ENCODE measurements around the gene RGS1. TPM values are rescaled to one million over a fixed set of nuclear protein-coding genes. Genes with fewer than 3 reads are reported as not detected.

The RGS1 gene
- total and polyA plus RNA-seq, 7 donors, result 34.8 to 153 (median 52.9) TPM

DNA sequence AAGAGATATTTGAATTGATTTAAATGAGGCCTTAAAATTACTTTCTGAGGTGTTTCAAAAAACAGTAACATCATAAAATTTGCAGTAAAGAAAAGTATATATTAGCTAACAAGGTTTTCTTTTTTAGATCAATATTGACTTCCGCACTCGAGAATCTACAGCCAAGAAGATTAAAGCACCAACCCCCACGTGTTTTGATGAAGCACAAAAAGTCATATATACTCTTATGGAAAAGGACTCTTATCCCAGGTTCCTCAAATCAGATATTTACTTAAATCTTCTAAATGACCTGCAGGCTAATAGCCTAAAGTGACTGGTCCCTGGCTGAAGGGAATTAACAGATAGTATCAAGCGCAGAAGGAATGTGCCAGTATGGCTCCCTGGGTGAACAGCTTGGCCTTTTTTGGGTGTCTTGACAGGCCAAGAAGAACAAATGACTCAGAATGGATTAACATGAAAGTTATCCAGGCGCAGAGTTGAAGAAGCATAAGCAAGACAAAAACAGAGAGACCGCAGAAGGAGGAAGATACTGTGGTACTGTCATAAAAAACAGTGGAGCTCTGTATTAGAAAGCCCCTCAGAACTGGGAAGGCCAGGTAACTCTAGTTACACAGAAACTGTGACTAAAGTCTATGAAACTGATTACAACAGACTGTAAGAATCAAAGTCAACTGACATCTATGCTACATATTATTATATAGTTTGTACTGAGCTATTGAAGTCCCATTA, 3.6 kb downstream of the RGS1 start:
- Histone ChIP-seq H3K36me3 (peaks cover 0 to 8% (median 0%) of the 10 kb centered on the region in 4 donors), H3K27ac (peak overlapping the region; percentile 75 to 83 (median 80)), H3K9me3 (no peaks in the 10 kb centered on the region), H3K4me1 (peaks cover 0 to 52% (median 14%) of the 10 kb centered on the region in 4 donors), H3K4me3 (peak overlapping the region; percentile 37 to 62 (median 41)), H3K27me3 (no peaks in the 10 kb centered on the region)
- no peak for TF ChIP-seq EP300 (IDR thresholded peaks at IDR 0.05)
- TF ChIP-seq POLR2AphosphoS5 (IDR thresholded peaks at IDR 0.05), result peak in 2 of 4 donors; percentile 46 to 51
- WGBS, 2 donors, result 55 to 69% methylated on average over 6 of the region's 6 CpGs
- intact Hi-C loops (cut with DNase I), result no loop called here
- DNase-seq, result no peak

GRCh38 chr1:192580351-192580962, 4.9 kb downstream of the RGS1 start:
- Histone ChIP-seq H3K4me1 (peaks cover 0 to 51% (median 11%) of the 10 kb centered on the region in 4 donors), H3K4me3 (peak overlapping the region; percentile 37 to 62 (median 41)), H3K9me3 (no peaks in the 10 kb centered on the region), H3K27me3 (no peaks in the 10 kb centered on the region), H3K27ac (peak overlapping the region; percentile 75 to 83 (median 80)), H3K36me3 (peaks cover 0 to 8% (median 0%) of the 10 kb centered on the region in 4 donors)
- WGBS, 2 donors, result 83 to 92% methylated on average over 3 of the region's 3 CpGs
- intact Hi-C loops (cut with DNase I), result loop anchor here (2.0 to 10.0 kb wide), 3 partner anchors 102 to 544 kb away; partner anchors contain the start of gene CDC73
- no peak for DNase-seq
- no peak for TF ChIP-seq EP300 (IDR thresholded peaks at IDR 0.05)
- TF ChIP-seq POLR2AphosphoS5 (IDR thresholded peaks at IDR 0.05), result peak in 3 of 4 donors; percentile 4 to 41 (median 17)
- TF ChIP-seq, protein P1, sequence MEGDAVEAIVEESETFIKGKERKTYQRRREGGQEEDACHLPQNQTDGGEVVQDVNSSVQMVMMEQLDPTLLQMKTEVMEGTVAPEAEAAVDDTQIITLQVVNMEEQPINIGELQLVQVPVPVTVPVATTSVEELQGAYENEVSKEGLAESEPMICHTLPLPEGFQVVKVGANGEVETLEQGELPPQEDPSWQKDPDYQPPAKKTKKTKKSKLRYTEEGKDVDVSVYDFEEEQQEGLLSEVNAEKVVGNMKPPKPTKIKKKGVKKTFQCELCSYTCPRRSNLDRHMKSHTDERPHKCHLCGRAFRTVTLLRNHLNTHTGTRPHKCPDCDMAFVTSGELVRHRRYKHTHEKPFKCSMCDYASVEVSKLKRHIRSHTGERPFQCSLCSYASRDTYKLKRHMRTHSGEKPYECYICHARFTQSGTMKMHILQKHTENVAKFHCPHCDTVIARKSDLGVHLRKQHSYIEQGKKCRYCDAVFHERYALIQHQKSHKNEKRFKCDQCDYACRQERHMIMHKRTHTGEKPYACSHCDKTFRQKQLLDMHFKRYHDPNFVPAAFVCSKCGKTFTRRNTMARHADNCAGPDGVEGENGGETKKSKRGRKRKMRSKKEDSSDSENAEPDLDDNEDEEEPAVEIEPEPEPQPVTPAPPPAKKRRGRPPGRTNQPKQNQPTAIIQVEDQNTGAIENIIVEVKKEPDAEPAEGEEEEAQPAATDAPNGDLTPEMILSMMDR (IDR thresholded peaks at IDR 0.05), result peak in 2 of 4 experiments; percentile 28 to 49

DNA sequence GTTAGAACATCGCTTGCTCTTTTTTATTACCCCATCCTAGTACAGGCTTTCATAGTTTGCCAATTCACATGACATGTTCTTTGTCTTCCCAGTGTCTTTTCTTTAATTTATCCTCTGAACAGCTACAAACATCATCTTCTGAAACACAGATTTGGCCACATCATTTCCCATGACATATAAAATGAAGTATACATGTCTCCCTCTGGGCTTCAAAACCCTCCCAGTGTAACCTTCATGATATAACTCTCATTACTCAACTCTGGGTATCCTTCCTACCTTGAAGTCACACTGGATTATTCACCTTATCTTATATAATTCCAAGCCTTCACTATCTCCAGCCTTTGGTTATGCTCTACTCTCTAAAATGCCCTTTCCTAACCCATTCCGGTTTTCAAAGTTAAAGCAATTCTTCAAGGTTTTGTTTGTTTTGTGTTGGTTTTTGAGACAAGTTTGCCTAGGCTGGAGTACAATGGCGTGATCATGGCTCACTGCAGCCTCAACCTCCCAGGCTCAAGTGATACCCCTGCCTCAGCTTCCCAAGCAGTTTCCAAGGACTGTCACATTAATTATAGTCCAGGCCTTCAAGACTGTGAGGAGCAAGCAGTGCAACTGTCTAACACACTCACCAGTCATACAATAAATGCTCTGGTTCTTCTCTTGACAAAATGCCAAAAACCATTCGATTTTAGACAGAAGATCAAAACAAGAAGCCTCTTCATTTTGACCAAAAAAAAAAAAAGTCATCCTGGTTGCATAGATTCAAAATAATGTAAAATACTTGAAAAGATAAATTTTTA, 5.8 kb downstream of the RGS1 start:
- no peak for DNase-seq
- no peaks in the 10 kb centered on the region for H3K27me3 ChIP-seq
- peak overlapping the region in 1 of 4 donors; percentile 62 for H3K4me3 ChIP-seq
- TF ChIP-seq EP300 (IDR thresholded peaks at IDR 0.05) (no peak), POLR2AphosphoS5 (IDR thresholded peaks at IDR 0.05) (no peak), POLR2A (IDR thresholded peaks at IDR 0.05) (no peak)
- TF ChIP-seq, protein P1 (IDR thresholded peaks at IDR 0.05), result no peak
- WGBS, 2 donors, result 75 to 87% methylated on average over 4 of the region's 4 CpGs
- intact Hi-C loops (cut with DNase I), result loop anchor here (2.0 to 10.0 kb wide), 3 partner anchors 103 to 543 kb away; partner anchors contain the start of gene CDC73
- H3K4me1 ChIP-seq, result peaks cover 0 to 59% (median 14%) of the 10 kb centered on the region in 4 donors
- H3K9me3 ChIP-seq, result no peaks in the 10 kb centered on the region
- H3K36me3 ChIP-seq, result peaks cover 0 to 8% (median 0%) of the 10 kb centered on the region in 4 donors
- H3K27ac ChIP-seq, result peak overlapping the region; percentile 75 to 83 (median 80)

DNA sequence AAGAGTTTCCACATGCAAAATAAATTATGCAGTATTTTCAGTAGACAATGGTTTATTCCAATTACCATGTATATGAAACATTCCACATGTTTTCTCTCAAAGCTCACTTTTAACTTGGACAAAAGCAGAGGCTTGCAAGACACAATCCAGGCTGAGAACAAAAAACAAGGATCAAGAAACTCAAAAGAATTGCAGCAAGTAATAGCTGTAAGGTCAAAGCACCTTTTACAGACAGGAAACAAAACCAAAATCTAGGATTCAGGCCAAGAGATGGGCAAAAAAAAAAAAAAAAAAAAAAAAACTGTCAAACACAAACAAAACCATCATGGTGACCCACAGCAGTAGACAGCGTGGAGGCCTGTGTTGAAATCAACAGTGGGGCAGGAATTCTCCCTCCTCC, 9.3 kb downstream of the RGS1 start:
- peak overlapping the region in 3 of 4 donors; percentile 28 to 83 (median 80) for H3K27ac ChIP-seq

More for the DNA sequence above, 9.3 kb downstream of the RGS1 start:
- no peaks in the 10 kb centered on the region for H3K9me3 ChIP-seq
- H3K36me3 ChIP-seq, result no peaks in the 10 kb centered on the region
- intact Hi-C loops (cut with DNase I), result loop anchor here (10.0 kb wide), 2 partner anchors 430 to 540 kb away; partner anchors contain the start of gene CDC73
- peaks cover 0 to 72% (median 19%) of the 10 kb centered on the region in 4 donors for H3K4me1 ChIP-seq
- H3K27me3 ChIP-seq, result no peaks in the 10 kb centered on the region
- TF ChIP-seq EP300 (IDR thresholded peaks at IDR 0.05) (no peak), POLR2AphosphoS5 (IDR thresholded peaks at IDR 0.05) (peak in 1 of 4 donors; percentile 13), POLR2A (IDR thresholded peaks at IDR 0.05) (no peak)
- TF ChIP-seq, protein P1 (IDR thresholded peaks at IDR 0.05), result no peak
- WGBS, 2 donors, result 85 to 86% methylated on average over 1 of the region's 1 CpG
- no peak overlapping the region for H3K4me3 ChIP-seq
- DNase-seq, result no peak
